T-cell (primary cell): ENCODE data around the gene DNAH11. TPM values are rescaled to one million over a fixed set of nuclear protein-coding genes. Genes with fewer than 3 reads are reported as not detected.

Experiments used
- ATAC-seq, 4 experiments: fragments of 200-7000 bp in 3 of 4; fragments of 150-1000 bp in 1 of 4; cut with Tn5 transposase; replicated peaks in 1 of 4; 1 replicate in 3 of 4; 2 replicates in 1 of 4; pipeline ENCODE4 v1.10.0; 2021; ENCODE audit warnings: moderate library complexity in 3 of 4, mild to moderate bottlenecking in 2 of 4, moderate number of reproducible peaks in 1 of 4
- CTCF ChIA-PET, 2 donors: fragments of 300-600 bp; sonication (Branson Sonifier 250); formaldehyde crosslinking; loops; one replicate each; lab custom pipeline; 2022; ENCODE audit warnings: antibody characterized with exemption in 2 of 2; lab: Charles Lee
- POLR2A ChIA-PET, 2 donors: fragments of 300-600 bp; sonication (Branson Sonifier 250); formaldehyde crosslinking; loops; one replicate each; lab custom pipeline; 2022; ENCODE audit warnings: antibody characterized with exemption in 2 of 2; lab: Charles Lee
- DNase-seq, 35 experiments: peaks; one replicate each; pipeline versions ENCODE4 v3.0.0 to v3.0.0-alpha.2; 2013 to 2023
- H3K27ac ChIP-seq: one replicate; pipeline ENCODE4 v1.5.1; 2013; ENCODE audit warnings: low read length
- H3K27me3 ChIP-seq, 2 experiments: replicated peaks in 1 of 2; 1 replicate in 1 of 2; 2 replicates in 1 of 2; pipeline versions ENCODE4 v1.6.1 to v1.7.0; 2013; ENCODE audit warnings: low read length in 1 of 2, mixed read lengths in 1 of 2; ENCODE audit not compliant: control insufficient read depth in 2 of 2, insufficient read depth in 2 of 2; ENCODE audit errors: extremely low read depth in 1 of 2
- H3K36me3 ChIP-seq, 2 donors: 1 replicate in 1 of 2; 2 replicates in 1 of 2; pipeline versions ENCODE4 v1.6.1 to v1.7.0; 2013; ENCODE audit warnings: low read length in 1 of 2; ENCODE audit not compliant: control insufficient read depth in 2 of 2, insufficient read depth in 1 of 2; ENCODE audit errors: extremely low read depth in 1 of 2
- H3K4me1 ChIP-seq, 2 experiments: 1 replicate in 1 of 2; 2 replicates in 1 of 2; pipeline versions ENCODE4 v1.6.1 to v1.7.0; 2013; ENCODE audit warnings: low read length in 2 of 2, mixed read lengths in 1 of 2; ENCODE audit not compliant: insufficient read depth in 2 of 2, control insufficient read depth in 1 of 2; ENCODE audit errors: extremely low read depth in 1 of 2
- H3K4me3 ChIP-seq, 2 donors: 1 replicate in 1 of 2; 2 replicates in 1 of 2; pipeline versions ENCODE4 v1.5.1 to v1.7.0; 2013; ENCODE audit warnings: mild to moderate bottlenecking in 2 of 2, low read length in 1 of 2, moderate library complexity in 1 of 2; ENCODE audit not compliant: control insufficient read depth in 1 of 2; ENCODE audit errors: extremely low read depth in 1 of 2
- H3K9me3 ChIP-seq: 2 replicates; pipeline ENCODE4 v1.7.0; 2013
- H3K27ac Mint-ChIP-seq, 2 donors: one replicate each; pipeline ENCODE4 v1.8.0; 2020 to 2021; ENCODE audit warnings: mild to moderate bottlenecking in 2 of 2, mixed read lengths in 2 of 2
- H3K27me3 Mint-ChIP-seq, 2 donors: one replicate each; pipeline ENCODE4 v1.8.0; 2021 to 2022; ENCODE audit warnings: mixed read lengths in 2 of 2
- H3K36me3 Mint-ChIP-seq: one replicate; pipeline ENCODE4 v1.8.0; 2021; ENCODE audit warnings: mixed read lengths
- H3K4me1 Mint-ChIP-seq, 3 donors: one replicate each; pipeline ENCODE4 v1.8.0; 2020 to 2022; ENCODE audit warnings: mixed read lengths in 3 of 3, mild to moderate bottlenecking in 1 of 3
- H3K4me3 Mint-ChIP-seq, 3 donors: one replicate each; pipeline ENCODE4 v1.8.0; 2020 to 2022; ENCODE audit warnings: mild to moderate bottlenecking in 3 of 3, mixed read lengths in 3 of 3, moderate library complexity in 3 of 3
- H3K9me3 Mint-ChIP-seq, 3 donors: one replicate each; pipeline ENCODE4 v1.8.0; 2020 to 2022; ENCODE audit warnings: mixed read lengths in 3 of 3
- WGBS: methylation state at CpG from one replicate; pipeline ENCODE4 v1.1.5; 2013; ENCODE audit warnings: missing lambda C conversion rate; ENCODE audit not compliant: insufficient coverage; 5-methylcytosine and 5-hydroxymethylcytosine counted together
- total RNA-seq, 35 experiments: library from RNA in 6 of 35; stranded (reverse) in 6 of 35; fragments of 120-200 nt in 1 of 35; gene quantifications; one replicate each; pipeline versions ENCODE4 v1.2.1 to v1.2.4 and lab custom pipeline; 2013 to 2026

Gene DNAH11
- total RNA-seq, 5 donors from 2014 or later (not counting 1 experiment from before 2014, with no cell fraction given), result 0.06 to 0.83 (median 0.35) TPM

- Histone ChIP-seq H3K27me3 (no peaks in the 10 kb centered on the region), H3K27ac (no peak overlapping the region), H3K9me3 (no peaks in the 10 kb centered on the region), H3K36me3 (peaks cover 10 to 19% of the 10 kb centered on the region in 2 donors), H3K4me1 (peaks cover 12 to 15% of the 10 kb centered on the region in 2 experiments), H3K4me3 (no peak overlapping the region)
- H3K4me3 Mint-ChIP-seq, result no peak overlapping the region
- no peaks in the 10 kb centered on the region for H3K27me3 Mint-ChIP-seq
- H3K9me3 Mint-ChIP-seq, result no peaks in the 10 kb centered on the region
- no peak for DNase-seq
- ATAC-seq, result no peak
- WGBS, result 93% methylated on average over 5 of the region's 5 CpGs
- peaks cover 22% of the 10 kb centered on the region for H3K36me3 Mint-ChIP-seq
- H3K4me1 Mint-ChIP-seq, result peaks cover 17 to 23% (median 20%) of the 10 kb centered on the region in 3 donors
- peak overlapping the region in 1 of 2 donors; percentile 62 for H3K27ac Mint-ChIP-seq
- ChIA-PET CTCF (no interaction called here), POLR2A (no interaction called here)
These were observed 359.4 kb downstream of the DNAH11 start for GRCh38 chr7:21902240-21902639.

GRCh38 chr7:21903020-21903786 is 360.4 kb downstream of the DNAH11 start:
- WGBS, result 94% methylated on average over 8 of the region's 14 CpGs
- no peak overlapping the region for H3K27ac Mint-ChIP-seq
- ATAC-seq, result no peak
- no peaks in the 10 kb centered on the region for H3K9me3 ChIP-seq
- H3K27me3 ChIP-seq, result no peaks in the 10 kb centered on the region
- no peaks in the 10 kb centered on the region for H3K9me3 Mint-ChIP-seq
- H3K4me3 ChIP-seq, result no peak overlapping the region
- no peak for DNase-seq
- H3K27ac ChIP-seq, result no peak overlapping the region
- H3K4me1 ChIP-seq, result peaks cover 4 to 7% of the 10 kb centered on the region in 2 experiments
- CTCF ChIA-PET, result no interaction called here
- H3K27me3 Mint-ChIP-seq, result no peaks in the 10 kb centered on the region
- peaks cover 21% of the 10 kb centered on the region for H3K36me3 Mint-ChIP-seq
- POLR2A ChIA-PET, result no interaction called here
- peaks cover 10 to 13% (median 12%) of the 10 kb centered on the region in 3 donors for H3K4me1 Mint-ChIP-seq
- no peak overlapping the region for H3K4me3 Mint-ChIP-seq
- peaks cover 12 to 19% of the 10 kb centered on the region in 2 donors for H3K36me3 ChIP-seq

GRCh38 chr7:21908746-21909145 is 365.9 kb downstream of the DNAH11 start:
- Histone ChIP-seq H3K9me3 (no peaks in the 10 kb centered on the region), H3K4me3 (no peak overlapping the region), H3K27ac (no peak overlapping the region), H3K4me1 (no peaks in the 10 kb centered on the region), H3K27me3 (no peaks in the 10 kb centered on the region), H3K36me3 (peaks cover 7 to 12% of the 10 kb centered on the region in 2 donors)
- 91% methylated on average over 5 of the region's 5 CpGs for WGBS
- Mint-ChIP-seq H3K27ac (no peak overlapping the region), H3K27me3 (no peaks in the 10 kb centered on the region), H3K36me3 (peaks cover 27% of the 10 kb centered on the region), H3K9me3 (no peaks in the 10 kb centered on the region), H3K4me3 (no peak overlapping the region), H3K4me1 (no peaks in the 10 kb centered on the region)
- ATAC-seq (no peak), DNase-seq (no peak)
- CTCF ChIA-PET, result interaction anchor here in 1 of 2 donors (0.9 kb wide), 1 partner anchor 647 kb away, joined by 3 read pairs; no protein-coding TSS in a partner anchor
- POLR2A ChIA-PET, result no interaction called here

GRCh38 chr7:21910253-21910652 is 367.4 kb downstream of the DNAH11 start:
- WGBS, result 71% methylated on average over 1 of the region's 6 CpGs
- no peaks in the 10 kb centered on the region for H3K4me1 ChIP-seq
- no peaks in the 10 kb centered on the region for H3K9me3 ChIP-seq
- Mint-ChIP-seq H3K9me3 (no peaks in the 10 kb centered on the region), H3K36me3 (peaks cover 32% of the 10 kb centered on the region), H3K27ac (no peak overlapping the region), H3K27me3 (no peaks in the 10 kb centered on the region), H3K4me1 (no peaks in the 10 kb centered on the region), H3K4me3 (no peak overlapping the region)
- ATAC-seq (no peak), DNase-seq (no peak)
- no peak overlapping the region for H3K4me3 ChIP-seq
- no peaks in the 10 kb centered on the region for H3K27me3 ChIP-seq
- no peak overlapping the region for H3K27ac ChIP-seq
- ChIA-PET CTCF (no interaction called here), POLR2A (no interaction called here)
- H3K36me3 ChIP-seq, result peaks cover 6 to 18% of the 10 kb centered on the region in 2 donors

DNA sequence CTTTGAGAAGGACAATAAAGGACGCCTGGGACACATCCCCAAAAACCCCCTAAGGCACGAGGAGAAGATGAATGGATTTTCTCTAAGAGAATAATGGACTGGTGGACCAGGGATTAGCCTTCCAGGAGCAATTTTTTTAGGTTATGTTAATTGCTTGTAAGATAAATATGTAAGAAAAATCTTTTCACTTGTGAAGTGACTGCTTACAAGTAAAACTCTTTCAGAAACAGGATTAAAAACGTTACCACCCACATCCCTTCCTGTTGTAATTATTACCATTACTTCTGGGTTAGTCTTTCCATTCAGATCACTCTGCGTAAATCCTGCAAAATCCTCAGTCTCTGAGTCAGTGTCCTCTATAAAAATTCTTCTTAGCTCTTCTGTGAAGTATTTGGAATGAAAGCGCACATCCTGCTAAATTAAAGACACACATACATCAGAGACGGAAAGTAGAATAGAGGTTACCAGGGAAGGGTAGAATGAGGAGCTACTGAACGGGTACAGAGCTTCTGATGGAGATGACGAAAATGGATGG is 368.6 kb downstream of the DNAH11 start:
- CTCF ChIA-PET, result interaction anchor here in 1 of 2 donors (0.7 kb wide), 1 partner anchor 18 kb away, joined by 8 read pairs; no protein-coding TSS in a partner anchor
- WGBS, result no CpG with 5 or more reads among the region's 8 CpGs
- ATAC-seq, result no peak
- Mint-ChIP-seq H3K4me1 (no peaks in the 10 kb centered on the region), H3K4me3 (no peak overlapping the region), H3K27me3 (no peaks in the 10 kb centered on the region), H3K36me3 (peaks cover 30% of the 10 kb centered on the region), H3K27ac (no peak overlapping the region), H3K9me3 (no peaks in the 10 kb centered on the region)
- H3K9me3 ChIP-seq, result no peaks in the 10 kb centered on the region
- no peaks in the 10 kb centered on the region for H3K27me3 ChIP-seq
- H3K36me3 ChIP-seq, result peaks cover 3 to 13% of the 10 kb centered on the region in 2 donors
- no peak for DNase-seq
- H3K4me1 ChIP-seq, result no peaks in the 10 kb centered on the region
- POLR2A ChIA-PET, result no interaction called here
- no peak overlapping the region for H3K4me3 ChIP-seq
- no peak overlapping the region for H3K27ac ChIP-seq

- H3K36me3 Mint-ChIP-seq, result peaks cover 32% of the 10 kb centered on the region
- DNase-seq (no peak), ATAC-seq (no peak)
- H3K9me3 Mint-ChIP-seq, result no peaks in the 10 kb centered on the region
- CTCF ChIA-PET, result no interaction called here
- POLR2A ChIA-PET, result no interaction called here
- Histone ChIP-seq H3K27me3 (no peaks in the 10 kb centered on the region), H3K9me3 (no peaks in the 10 kb centered on the region), H3K4me3 (no peak overlapping the region), H3K36me3 (peaks cover 3 to 13% of the 10 kb centered on the region in 2 donors), H3K27ac (no peak overlapping the region), H3K4me1 (no peaks in the 10 kb centered on the region)
- H3K4me1 Mint-ChIP-seq, result no peaks in the 10 kb centered on the region
- no peaks in the 10 kb centered on the region for H3K27me3 Mint-ChIP-seq
- 100% methylated on average over 3 of the region's 7 CpGs for WGBS
- H3K27ac Mint-ChIP-seq, result no peak overlapping the region
- no peak overlapping the region for H3K4me3 Mint-ChIP-seq
These were observed 369.5 kb downstream of the DNAH11 start for GRCh38 chr7:21912305-21912704.
